PFSK-1 (cell line): ENCODE measurements around the gene AGFG2.

ENCODE experiments used
- FOXP2 ChIP-seq: optimal IDR thresholded peaks from 2 replicates; pipeline ENCODE3; 2011; ENCODE audit warnings: borderline replicate concordance, control low read depth, inconsistent platforms; ENCODE audit not compliant: insufficient read depth; ENCODE audit errors: extremely low read length, extremely low read depth
- POLR2AphosphoS5 ChIP-seq: IDR thresholded peaks from 2 replicates; pipeline ENCODE4 v1.6.1; 2012; ENCODE audit warnings: low read depth, mild to moderate bottlenecking, control low read depth, low read length, moderate library complexity
- SIN3A ChIP-seq: IDR thresholded peaks from 2 replicates; pipeline ENCODE4 v1.6.1; 2012; ENCODE audit warnings: mild to moderate bottlenecking, low read length, moderate library complexity, borderline replicate concordance; ENCODE audit not compliant: insufficient read depth
- TAF1 ChIP-seq: IDR thresholded peaks from 2 replicates; pipeline ENCODE4 v1.6.1; 2012; ENCODE audit warnings: low read length, control low read depth, borderline replicate concordance; ENCODE audit not compliant: insufficient read depth
- TF ChIP-seq, protein P1 (sequence below), 2 experiments: IDR thresholded peaks; 2 replicates each; pipeline versions ENCODE4 v1.6.1 to v1.8.0; 2011 to 2012; ENCODE audit warnings: low read depth in 2 of 2, low read length in 2 of 2, control low read depth in 1 of 2, inconsistent platforms in 1 of 2, mild to moderate bottlenecking in 1 of 2, moderate library complexity in 1 of 2; ENCODE audit not compliant: insufficient read depth in 1 of 2

AGFG2 gene

DNA sequence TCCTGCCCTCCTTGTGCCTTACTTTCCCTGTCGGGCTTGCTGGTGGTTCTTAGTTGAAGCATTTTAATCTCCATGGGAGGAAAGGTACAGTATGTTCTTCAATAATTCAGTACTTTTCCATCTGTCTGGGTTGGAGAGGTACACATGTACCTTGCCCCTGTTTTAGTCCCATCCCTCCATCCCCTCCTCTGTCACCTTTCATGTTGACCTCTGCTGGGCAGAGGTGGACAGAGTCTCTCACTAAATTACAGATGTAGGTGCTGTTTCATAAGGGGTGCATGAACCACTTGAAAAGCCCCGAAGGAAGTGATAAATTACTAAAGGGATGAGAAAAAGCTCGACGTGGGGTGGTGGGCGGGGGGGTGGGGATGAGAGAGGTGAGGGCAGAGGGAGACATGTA is 5.4 kb downstream of the AGFG2 start:
- TF ChIP-seq SIN3A: no peak
- TF ChIP-seq, protein P1, sequence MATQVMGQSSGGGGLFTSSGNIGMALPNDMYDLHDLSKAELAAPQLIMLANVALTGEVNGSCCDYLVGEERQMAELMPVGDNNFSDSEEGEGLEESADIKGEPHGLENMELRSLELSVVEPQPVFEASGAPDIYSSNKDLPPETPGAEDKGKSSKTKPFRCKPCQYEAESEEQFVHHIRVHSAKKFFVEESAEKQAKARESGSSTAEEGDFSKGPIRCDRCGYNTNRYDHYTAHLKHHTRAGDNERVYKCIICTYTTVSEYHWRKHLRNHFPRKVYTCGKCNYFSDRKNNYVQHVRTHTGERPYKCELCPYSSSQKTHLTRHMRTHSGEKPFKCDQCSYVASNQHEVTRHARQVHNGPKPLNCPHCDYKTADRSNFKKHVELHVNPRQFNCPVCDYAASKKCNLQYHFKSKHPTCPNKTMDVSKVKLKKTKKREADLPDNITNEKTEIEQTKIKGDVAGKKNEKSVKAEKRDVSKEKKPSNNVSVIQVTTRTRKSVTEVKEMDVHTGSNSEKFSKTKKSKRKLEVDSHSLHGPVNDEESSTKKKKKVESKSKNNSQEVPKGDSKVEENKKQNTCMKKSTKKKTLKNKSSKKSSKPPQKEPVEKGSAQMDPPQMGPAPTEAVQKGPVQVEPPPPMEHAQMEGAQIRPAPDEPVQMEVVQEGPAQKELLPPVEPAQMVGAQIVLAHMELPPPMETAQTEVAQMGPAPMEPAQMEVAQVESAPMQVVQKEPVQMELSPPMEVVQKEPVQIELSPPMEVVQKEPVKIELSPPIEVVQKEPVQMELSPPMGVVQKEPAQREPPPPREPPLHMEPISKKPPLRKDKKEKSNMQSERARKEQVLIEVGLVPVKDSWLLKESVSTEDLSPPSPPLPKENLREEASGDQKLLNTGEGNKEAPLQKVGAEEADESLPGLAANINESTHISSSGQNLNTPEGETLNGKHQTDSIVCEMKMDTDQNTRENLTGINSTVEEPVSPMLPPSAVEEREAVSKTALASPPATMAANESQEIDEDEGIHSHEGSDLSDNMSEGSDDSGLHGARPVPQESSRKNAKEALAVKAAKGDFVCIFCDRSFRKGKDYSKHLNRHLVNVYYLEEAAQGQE (IDR thresholded peaks at IDR 0.05; ENCODE audit: insufficient read depth in 1 of 2, low read depth in 2 of 2, low read length in 2 of 2): no peak
- TF ChIP-seq TAF1: no peak
- TF ChIP-seq POLR2AphosphoS5: no peak
- no peak for TF ChIP-seq FOXP2

DNA sequence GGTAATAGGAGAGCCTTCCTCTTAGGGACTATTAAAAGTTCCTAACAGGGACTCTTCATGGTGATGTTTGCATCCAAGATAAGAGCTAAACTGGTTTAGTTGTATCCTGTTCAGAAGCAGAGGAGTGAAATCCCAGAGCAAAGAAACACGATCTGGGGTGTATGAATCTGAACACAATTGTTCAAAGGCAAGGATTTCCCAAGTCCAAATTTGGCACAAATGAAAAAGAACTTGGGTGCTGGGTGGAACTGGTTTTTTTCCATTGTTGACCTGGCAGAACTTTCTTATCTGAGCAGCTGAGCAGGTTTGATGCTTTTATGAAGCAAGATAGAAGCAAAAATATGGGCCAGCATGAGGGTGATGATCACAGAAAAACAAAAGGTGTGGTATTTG is 6.0 kb downstream of the AGFG2 start:
- TF ChIP-seq TAF1: no peak
- no peak for TF ChIP-seq POLR2AphosphoS5
- TF ChIP-seq SIN3A: no peak
- TF ChIP-seq FOXP2: no peak
- TF ChIP-seq, protein P1 (IDR thresholded peaks at IDR 0.05; ENCODE audit: insufficient read depth in 1 of 2, low read depth in 2 of 2, low read length in 2 of 2): no peak

- TF ChIP-seq TAF1 (no peak), SIN3A (0 out of 2 replicates have a peak, but pooled peaks have one; percentile 34), POLR2AphosphoS5 (no peak), FOXP2 (no peak)
- TF ChIP-seq, protein P1 (IDR thresholded peaks at IDR 0.05; ENCODE audit: insufficient read depth in 1 of 2, low read depth in 2 of 2, low read length in 2 of 2): 0 out of 4 replicates have a peak, but pooled peaks of 1 of the 2 experiments have one; percentile 24
These were observed 6.5 kb downstream of the AGFG2 start for GRCh38 chr7:100545360-100546128.

DNA sequence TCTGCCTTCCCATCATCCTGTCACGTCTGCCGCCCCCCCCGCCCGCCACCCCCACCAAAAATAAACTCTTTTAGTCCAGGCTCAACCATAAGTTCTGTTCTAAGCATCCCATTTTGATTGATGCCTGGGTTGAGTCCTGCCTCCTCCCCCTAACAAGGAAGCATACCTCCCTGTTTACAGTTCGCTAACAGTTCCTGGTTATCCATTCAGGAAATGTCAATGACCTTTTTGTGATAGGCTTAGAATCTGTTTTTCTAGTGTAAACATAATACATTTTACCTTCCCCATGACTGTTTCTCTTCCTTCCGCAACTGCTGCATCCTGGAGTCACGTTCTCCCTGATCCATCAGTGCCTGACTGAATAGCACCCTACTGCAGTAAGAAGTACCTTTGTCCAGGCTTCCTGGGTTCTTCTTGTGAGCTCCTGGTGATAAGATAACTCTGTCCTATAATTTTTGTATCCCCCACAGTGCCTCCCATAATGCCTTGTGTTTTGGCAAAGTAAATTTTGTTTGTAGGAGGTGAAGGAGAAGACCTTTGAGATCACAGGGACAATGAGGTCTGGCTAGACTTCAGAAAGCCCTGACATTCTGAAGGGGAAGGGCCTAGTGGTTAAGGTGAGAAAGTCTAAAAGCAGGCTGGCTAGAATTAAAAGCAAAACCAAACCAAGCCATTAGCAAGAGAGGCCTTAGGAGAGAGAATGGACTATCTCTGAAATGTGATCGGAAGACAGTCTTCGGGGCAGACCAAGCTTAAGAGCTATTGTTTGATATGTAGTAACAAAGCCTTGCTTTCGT is 7.3 kb downstream of the AGFG2 start:
- TF ChIP-seq SIN3A (peak; percentile 38; the same call in 1 of the 2 replicates), FOXP2 (peak; percentile 47), TAF1 (no peak)

DNA sequence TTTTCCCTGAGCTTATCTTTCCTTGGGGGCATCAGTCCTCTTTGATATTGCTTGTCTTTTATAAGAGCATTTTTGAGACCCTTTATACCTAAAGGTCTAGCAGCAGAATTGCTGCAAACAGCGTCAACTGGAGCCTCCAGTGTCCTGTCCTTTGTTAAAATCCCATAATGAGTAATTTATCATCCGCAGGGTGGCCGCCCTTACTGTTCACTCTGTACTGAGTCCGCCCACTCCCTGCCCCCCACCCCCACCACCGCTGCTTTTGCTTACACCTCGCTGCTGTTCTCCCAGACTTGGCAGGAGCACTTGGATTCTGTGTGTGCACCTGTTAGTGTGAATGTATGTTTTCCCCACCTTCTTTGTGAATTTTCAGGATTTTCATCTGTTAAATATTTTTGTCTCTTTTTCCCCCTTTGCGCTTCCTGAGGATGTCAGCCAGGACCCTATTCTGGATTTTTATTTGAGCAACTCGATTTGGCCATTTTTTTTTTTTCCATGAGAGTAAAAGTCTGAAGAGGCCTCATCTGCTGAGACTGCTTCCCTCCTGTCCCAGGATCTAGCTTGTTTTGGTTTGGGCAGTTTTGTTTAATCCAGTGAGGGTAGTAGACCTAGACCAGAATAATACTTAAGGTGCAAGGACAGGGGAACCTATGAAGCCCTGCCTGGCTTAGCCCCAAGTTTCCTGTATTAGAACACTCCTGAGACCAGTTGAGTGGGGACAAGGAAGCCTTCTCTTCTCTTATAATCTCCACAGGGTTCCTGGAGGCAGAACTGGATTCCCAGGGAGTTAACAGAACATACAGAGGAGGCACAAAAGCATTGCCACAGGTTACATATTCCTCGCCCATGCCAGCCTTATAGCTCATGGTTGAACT is 8.2 kb downstream of the AGFG2 start:
- TF ChIP-seq FOXP2: no peak
- TF ChIP-seq TAF1: no peak
- TF ChIP-seq, protein P1 (IDR thresholded peaks at IDR 0.05; ENCODE audit: insufficient read depth in 1 of 2, low read depth in 2 of 2, low read length in 2 of 2): no peak
- no peak for TF ChIP-seq POLR2AphosphoS5
- no peak for TF ChIP-seq SIN3A
